Measurements from ENCODE around the gene STIMATE. TPM values are rescaled to one million over a fixed set of nuclear protein-coding genes. Genes with fewer than 3 reads are reported as not detected.

Gene STIMATE
- total RNA-seq, 1 donor from 2014 or later: 12.1 TPM

DNA sequence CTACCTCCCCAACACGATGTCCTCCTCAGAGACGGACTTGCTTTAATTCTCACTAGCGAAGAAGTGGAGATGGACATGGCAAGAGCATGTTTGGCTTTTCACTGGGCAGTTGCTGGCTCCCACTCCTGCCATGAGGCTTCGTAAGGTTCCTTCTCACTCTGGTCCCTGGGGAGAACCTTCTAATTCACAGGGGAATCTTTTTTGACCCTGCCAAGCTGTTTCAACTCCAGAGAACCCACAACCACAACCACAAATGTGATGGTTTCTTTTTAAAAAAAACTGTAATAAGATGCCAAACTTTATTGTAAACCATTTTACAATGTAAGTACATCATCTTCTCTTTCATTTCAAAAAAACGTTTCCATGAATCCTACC lies 60.9 kb downstream of the STIMATE start:
- Mint-ChIP-seq H3K9me3 (ENCODE audit: unreplicated experiment) (no peaks in the 10 kb centered on the region), H3K4me1 (ENCODE audit: low read depth, unreplicated experiment) (peaks cover 11% of the 10 kb centered on the region), H3K4me3 (ENCODE audit: unreplicated experiment) (no peak overlapping the region), H3K36me3 (ENCODE audit: low read depth, unreplicated experiment) (peaks cover 9% of the 10 kb centered on the region), H3K27me3 (ENCODE audit: low read depth, unreplicated experiment) (peaks cover 3% of the 10 kb centered on the region), H3K27ac (ENCODE audit: unreplicated experiment) (no peak overlapping the region)
- Histone ChIP-seq H3K79me2 (ENCODE audit: insufficient read depth, low read length) (no peaks in the 10 kb centered on the region), H3K4me1 (ENCODE audit: insufficient read depth, low read length) (peaks cover 11% of the 10 kb centered on the region), H3K9ac (ENCODE audit: low read length) (no peak overlapping the region), H3K4me2 (ENCODE audit: low read length) (no peak overlapping the region), H2AFZ (ENCODE audit: low read depth, low read length) (no peak overlapping the region), H3K27ac (ENCODE audit: low read depth, low read length) (no peak overlapping the region), H3K27me3 (ENCODE audit: insufficient read depth, low read length) (no peaks in the 10 kb centered on the region), H3K9me3 (ENCODE audit: insufficient read depth, low read depth, low read length) (no peaks in the 10 kb centered on the region), H4K20me1 (ENCODE audit: insufficient read depth, low read length) (peaks cover 16% of the 10 kb centered on the region), H3K36me3 (ENCODE audit: insufficient read depth, low read length) (no peaks in the 10 kb centered on the region), H3K4me3 (ENCODE audit: insufficient read depth, low read depth, low read length) (no peak overlapping the region)
- DNase-seq (ENCODE audit: low read depth) (no peak), FAIRE-seq (no peak)
- TF ChIP-seq, protein P1, sequence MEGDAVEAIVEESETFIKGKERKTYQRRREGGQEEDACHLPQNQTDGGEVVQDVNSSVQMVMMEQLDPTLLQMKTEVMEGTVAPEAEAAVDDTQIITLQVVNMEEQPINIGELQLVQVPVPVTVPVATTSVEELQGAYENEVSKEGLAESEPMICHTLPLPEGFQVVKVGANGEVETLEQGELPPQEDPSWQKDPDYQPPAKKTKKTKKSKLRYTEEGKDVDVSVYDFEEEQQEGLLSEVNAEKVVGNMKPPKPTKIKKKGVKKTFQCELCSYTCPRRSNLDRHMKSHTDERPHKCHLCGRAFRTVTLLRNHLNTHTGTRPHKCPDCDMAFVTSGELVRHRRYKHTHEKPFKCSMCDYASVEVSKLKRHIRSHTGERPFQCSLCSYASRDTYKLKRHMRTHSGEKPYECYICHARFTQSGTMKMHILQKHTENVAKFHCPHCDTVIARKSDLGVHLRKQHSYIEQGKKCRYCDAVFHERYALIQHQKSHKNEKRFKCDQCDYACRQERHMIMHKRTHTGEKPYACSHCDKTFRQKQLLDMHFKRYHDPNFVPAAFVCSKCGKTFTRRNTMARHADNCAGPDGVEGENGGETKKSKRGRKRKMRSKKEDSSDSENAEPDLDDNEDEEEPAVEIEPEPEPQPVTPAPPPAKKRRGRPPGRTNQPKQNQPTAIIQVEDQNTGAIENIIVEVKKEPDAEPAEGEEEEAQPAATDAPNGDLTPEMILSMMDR (IDR thresholded peaks at IDR 0.05; ENCODE audit: insufficient read depth, low read depth, low read length): no peak
- no peak for TF ChIP-seq EZH2 (IDR thresholded peaks at IDR 0.05; ENCODE audit: insufficient read depth, low read length)

DNA sequence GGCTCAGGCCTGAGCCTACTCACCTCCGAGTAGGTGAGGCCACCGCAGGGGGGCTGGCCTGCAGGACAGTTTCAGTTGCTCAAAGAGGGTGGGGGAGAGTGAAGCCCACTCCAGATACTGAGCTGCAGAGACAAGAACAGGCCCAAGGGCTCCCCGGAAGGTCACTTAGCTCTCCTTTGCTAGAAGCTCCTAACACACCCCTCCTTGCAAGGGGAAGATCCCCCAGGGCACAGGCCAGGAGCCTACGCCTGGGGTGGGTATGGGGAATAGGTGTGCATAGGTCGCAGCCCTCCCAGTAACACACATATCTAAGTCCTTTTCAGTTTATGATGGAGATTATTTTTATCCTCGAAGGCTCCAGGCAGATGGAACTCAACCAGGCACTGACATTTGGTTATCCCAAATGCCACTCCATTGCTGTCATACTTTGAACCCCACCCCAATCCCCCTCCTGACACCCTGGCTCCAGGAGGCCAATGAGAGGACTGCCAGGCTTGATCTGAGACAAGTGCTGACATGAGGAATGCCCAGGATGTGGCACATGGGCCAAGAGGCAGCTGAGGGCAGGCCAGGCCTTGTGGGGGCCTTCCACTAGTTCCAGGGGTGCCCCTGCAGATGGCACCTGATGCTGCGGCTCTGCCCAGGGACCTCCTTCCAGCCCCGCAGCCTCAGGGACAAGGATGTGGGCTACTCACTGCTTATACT lies 61.4 kb downstream of the STIMATE start:
- Mint-ChIP-seq H3K36me3 (ENCODE audit: low read depth, unreplicated experiment) (peaks cover 9% of the 10 kb centered on the region), H3K27ac (ENCODE audit: unreplicated experiment) (no peak overlapping the region), H3K27me3 (ENCODE audit: low read depth, unreplicated experiment) (peaks cover 4% of the 10 kb centered on the region), H3K4me1 (ENCODE audit: low read depth, unreplicated experiment) (peaks cover 12% of the 10 kb centered on the region), H3K4me3 (ENCODE audit: unreplicated experiment) (no peak overlapping the region), H3K9me3 (ENCODE audit: unreplicated experiment) (no peaks in the 10 kb centered on the region)
- Histone ChIP-seq H3K4me1 (ENCODE audit: insufficient read depth, low read length) (peaks cover 11% of the 10 kb centered on the region), H4K20me1 (ENCODE audit: insufficient read depth, low read length) (peaks cover 16% of the 10 kb centered on the region), H3K27ac (ENCODE audit: low read depth, low read length) (no peak overlapping the region), H3K4me2 (ENCODE audit: low read length) (no peak overlapping the region), H3K4me3 (ENCODE audit: insufficient read depth, low read depth, low read length) (no peak overlapping the region), H3K36me3 (ENCODE audit: insufficient read depth, low read length) (no peaks in the 10 kb centered on the region), H3K79me2 (ENCODE audit: insufficient read depth, low read length) (no peaks in the 10 kb centered on the region), H3K27me3 (ENCODE audit: insufficient read depth, low read length) (no peaks in the 10 kb centered on the region), H2AFZ (ENCODE audit: low read depth, low read length) (no peak overlapping the region), H3K9me3 (ENCODE audit: insufficient read depth, low read depth, low read length) (no peaks in the 10 kb centered on the region), H3K9ac (ENCODE audit: low read length) (no peak overlapping the region)
- TF ChIP-seq, protein P1 (IDR thresholded peaks at IDR 0.05; ENCODE audit: insufficient read depth, low read depth, low read length): no peak
- TF ChIP-seq EZH2 (IDR thresholded peaks at IDR 0.05; ENCODE audit: insufficient read depth, low read length): no peak
- DNase-seq (ENCODE audit: low read depth) (no peak), FAIRE-seq (no peak)

DNA sequence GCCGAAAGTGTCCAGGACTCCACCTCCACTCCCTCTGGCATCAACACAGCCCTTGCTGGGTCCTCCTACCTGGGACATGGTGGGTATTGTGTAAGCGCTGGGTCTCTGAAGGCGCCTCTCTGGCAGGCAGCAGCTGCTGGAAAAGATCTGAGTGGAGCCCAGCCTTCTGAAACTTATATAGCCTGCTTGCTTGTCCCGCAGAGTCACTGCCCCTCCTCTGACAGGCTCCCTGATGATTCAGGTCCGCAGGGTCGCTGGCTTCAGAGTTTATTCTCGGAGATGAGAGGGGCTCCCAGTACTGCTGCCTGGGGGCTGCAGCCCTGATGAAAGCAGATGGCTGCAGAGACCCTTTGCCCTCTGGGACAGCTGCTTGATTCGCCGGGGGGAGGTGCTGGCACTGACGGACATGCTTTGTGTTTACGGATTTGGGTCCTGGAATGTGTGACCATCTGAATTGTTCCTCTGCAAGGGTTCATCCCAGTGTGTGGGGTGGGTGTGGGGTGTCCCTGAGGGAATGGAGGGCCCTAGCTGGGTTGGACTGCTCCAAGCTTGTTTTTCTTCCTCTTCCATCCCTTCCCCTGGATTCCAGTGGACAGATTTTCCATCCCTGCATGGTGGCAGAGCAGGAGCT lies 62.4 kb downstream of the STIMATE start, which contains the start of gene MUSTN1:
Gene MUSTN1, minus strand, starts transcription at position 149 of the 631 bp plus-strand sequence. Its CDS starts 71 bp downstream, at position 78.
- no peak within 1 kb of the TSS for H3K4me3 Mint-ChIP-seq (ENCODE audit: unreplicated experiment)
- H3K27ac Mint-ChIP-seq (ENCODE audit: unreplicated experiment): no peak within 1 kb of the TSS
- H3K27me3 Mint-ChIP-seq (ENCODE audit: low read depth, unreplicated experiment): peaks cover 4% of the 10 kb centered on the region

More for the DNA sequence above, 62.4 kb downstream of the STIMATE start, which contains the start of gene MUSTN1:
- Histone ChIP-seq H3K27me3 (ENCODE audit: insufficient read depth, low read length) (no peaks in the 10 kb centered on the region), H3K36me3 (ENCODE audit: insufficient read depth, low read length) (no peaks in the 10 kb centered on the region), H3K27ac (ENCODE audit: low read depth, low read length) (no peak within 1 kb of the TSS), H2AFZ (ENCODE audit: low read depth, low read length) (no peak within 1 kb of the TSS), H3K4me1 (ENCODE audit: insufficient read depth, low read length) (peaks cover 17% of the 10 kb centered on the region), H4K20me1 (ENCODE audit: insufficient read depth, low read length) (peaks cover 16% of the 10 kb centered on the region), H3K9ac (ENCODE audit: low read length) (no peak within 1 kb of the TSS), H3K4me2 (ENCODE audit: low read length) (no peak within 1 kb of the TSS), H3K79me2 (ENCODE audit: insufficient read depth, low read length) (no peaks in the 10 kb centered on the region), H3K4me3 (ENCODE audit: insufficient read depth, low read depth, low read length) (no peak within 1 kb of the TSS), H3K9me3 (ENCODE audit: insufficient read depth, low read depth, low read length) (no peaks in the 10 kb centered on the region)
- Mint-ChIP-seq H3K9me3 (ENCODE audit: unreplicated experiment) (no peaks in the 10 kb centered on the region), H3K36me3 (ENCODE audit: low read depth, unreplicated experiment) (peaks cover 9% of the 10 kb centered on the region), H3K4me1 (ENCODE audit: low read depth, unreplicated experiment) (peaks cover 15% of the 10 kb centered on the region)
- no peak for DNase-seq (ENCODE audit: low read depth)
- FAIRE-seq: no peak
- TF ChIP-seq EZH2 (IDR thresholded peaks at IDR 0.05; ENCODE audit: insufficient read depth, low read length): no peak
- TF ChIP-seq, protein P1 (IDR thresholded peaks at IDR 0.05; ENCODE audit: insufficient read depth, low read depth, low read length): no peak
